HCT116 (cell line): ENCODE results near the gene TAF1. TPM values are rescaled to one million over a fixed set of nuclear protein-coding genes. Genes with fewer than 3 reads are reported as not detected.

ENCODE experiments used
- ATAC-seq: fragments of 200-7000 bp; cut with Tn5 transposase; 2 replicates; pipeline ENCODE4 v1.9.1; 2020; ENCODE audit warnings: mild to moderate bottlenecking, moderate library complexity
- BruUV-seq: library from RNA; stranded (reverse); fragments of 400-500 nt; replicated peaks from 2 replicates; lab custom pipeline; 2021; lab: Mats Ljungman, UMichigan
- CTCF ChIA-PET: fragments of 300-600 bp; sonication (Branson Sonifier 250); formaldehyde crosslinking; loops from one replicate; lab custom pipeline; 2021; ENCODE audit warnings: antibody characterized with exemption; lab: Charles Lee
- POLR2A ChIA-PET: fragments of 300-600, 350-600 bp; sonication (Branson Sonifier 250); formaldehyde crosslinking; loops from one replicate; lab custom pipeline; 2021; ENCODE audit warnings: antibody characterized with exemption; lab: Charles Lee
- RAD21 ChIA-PET, 2 experiments: fragments of 300-600 bp; sonication (Branson Sonifier 250); formaldehyde crosslinking; loops; one replicate each; lab custom pipeline; 2023; ENCODE audit warnings: low total read pairs in 2 of 2; ENCODE audit not compliant: uncharacterized antibody in 2 of 2, unreplicated experiment in 2 of 2, low non-redundant PET in 1 of 2; lab: Charles Lee
- DNase-seq: peaks from one replicate; pipeline ENCODE4 v3.0.0-alpha.2; 2010; ENCODE audit warnings: low read depth, low spot score
- H2AFZ ChIP-seq: fragments of 200-600 bp; shearing (Covaris generic), sonication (generic); 2 replicates; pipeline ENCODE4 v1.6.1; 2017; ENCODE audit warnings: low read depth, mixed run types, mixed read lengths, antibody characterized with exemption, low read length; ENCODE audit not compliant: poor library complexity, severe bottlenecking
- H3K27ac ChIP-seq: 2 replicates; pipeline ENCODE4 v1.5.1; 2012; ENCODE audit warnings: low read depth, low read length
- H3K27me3 ChIP-seq: fragments of 200-600 bp; sonication (generic); 2 replicates; pipeline ENCODE4 v1.6.1; 2016; ENCODE audit warnings: mixed run types, low read length, mixed read lengths; ENCODE audit not compliant: insufficient read depth
- H3K36me3 ChIP-seq, 2 experiments: fragments of 200-500 bp in 1 of 2; fragments of 200-600 bp in 1 of 2; sonication (Bioruptor generic) in 1 of 2; sonication (generic) in 1 of 2; 2 replicates each; pipeline versions ENCODE4 v1.5.1 to v1.6.1; 2014 to 2016; ENCODE audit warnings: low read length in 2 of 2, inconsistent platforms in 1 of 2, mixed read lengths in 1 of 2, mixed run types in 1 of 2; ENCODE audit not compliant: insufficient read depth in 2 of 2, control insufficient read depth in 1 of 2
- H3K4me1 ChIP-seq, 2 experiments: fragments of 200-600 bp in 1 of 2; sonication (generic) in 1 of 2; 2 replicates each; pipeline versions ENCODE4 v1.5.1 to v1.6.1; 2012 to 2017; ENCODE audit warnings: low read length in 2 of 2, inconsistent platforms in 1 of 2, mild to moderate bottlenecking in 1 of 2, mixed read lengths in 1 of 2, mixed run types in 1 of 2, moderate library complexity in 1 of 2; ENCODE audit not compliant: insufficient read depth in 2 of 2, control insufficient read depth in 1 of 2
- H3K4me2 ChIP-seq: fragments of 200-600 bp; sonication (generic); 2 replicates; pipeline ENCODE4 v1.6.1; 2017; ENCODE audit warnings: mixed run types, low read length, mixed read lengths
- H3K4me3 ChIP-seq, 2 experiments: fragments of 200-600 bp in 1 of 2; sonication (generic) in 1 of 2; replicated peaks in 1 of 2; 2 replicates each; pipeline ENCODE4 v1.5.1; 2011 to 2016; ENCODE audit warnings: low read length in 2 of 2, control low read depth in 1 of 2, low read depth in 1 of 2, mild to moderate bottlenecking in 1 of 2, mixed read lengths in 1 of 2, mixed run types in 1 of 2
- H3K79me2 ChIP-seq: fragments of 200-600 bp; sonication (generic); 2 replicates; pipeline ENCODE4 v1.6.1; 2017; ENCODE audit warnings: mild to moderate bottlenecking, mixed run types, low read length, moderate library complexity, mixed read lengths; ENCODE audit not compliant: insufficient read depth
- H3K9ac ChIP-seq: fragments of 200-600 bp; sonication (generic); 2 replicates; pipeline ENCODE4 v1.6.1; 2016; ENCODE audit warnings: low read length, mixed read lengths
- H3K9me2 ChIP-seq: fragments of 200-600 bp; sonication (generic), shearing (Covaris generic); 2 replicates; pipeline ENCODE4 v1.6.1; 2017; ENCODE audit warnings: mixed run types, mild to moderate bottlenecking, moderate library complexity; ENCODE audit not compliant: insufficient read depth
- H3K9me3 ChIP-seq, 2 experiments: fragments of 200-500 bp in 1 of 2; fragments of 200-600 bp in 1 of 2; sonication (Bioruptor generic) in 1 of 2; sonication (generic) in 1 of 2; 2 replicates each; pipeline ENCODE4 v1.6.1; 2014 to 2017; ENCODE audit warnings: low read length in 2 of 2, mixed read lengths in 2 of 2, inconsistent platforms in 1 of 2, low read depth in 1 of 2, mild to moderate bottlenecking in 1 of 2, mixed run types in 1 of 2, moderate library complexity in 1 of 2; ENCODE audit not compliant: control insufficient read depth in 1 of 2, insufficient read depth in 1 of 2
- H4K20me1 ChIP-seq: fragments of 200-600 bp; sonication (generic), shearing (Covaris generic); 2 replicates; pipeline ENCODE4 v1.6.1; 2017; ENCODE audit warnings: mixed run types, mild to moderate bottlenecking, moderate library complexity; ENCODE audit not compliant: insufficient read depth
- CBX3 ChIP-seq: IDR thresholded peaks from 2 replicates; pipeline ENCODE4 v1.6.1; 2012; ENCODE audit warnings: low read depth
- CEBPB ChIP-seq: IDR thresholded peaks from 2 replicates; pipeline ENCODE4 v1.6.1; 2012; ENCODE audit warnings: low read depth
- EGR1 ChIP-seq: IDR thresholded peaks from 2 replicates; pipeline ENCODE4 v1.6.1; 2012; ENCODE audit warnings: low read depth
- ELF1 ChIP-seq: IDR thresholded peaks from 2 replicates; pipeline ENCODE4 v1.6.1; 2012; ENCODE audit warnings: low read depth, borderline replicate concordance
- EZH2 ChIP-seq: fragments of 200-600 bp; sonication (generic); IDR thresholded peaks from 2 replicates; pipeline ENCODE4 v1.6.1; 2017; ENCODE audit warnings: antibody characterized with exemption, mixed run types
- EZH2phosphoT487 ChIP-seq: fragments of 200-600 bp; IDR thresholded peaks from 2 replicates; pipeline ENCODE4 v1.6.1; 2018; ENCODE audit warnings: antibody characterized with exemption, borderline replicate concordance
- JUND ChIP-seq: IDR thresholded peaks from 2 replicates; pipeline ENCODE4 v1.6.1; 2012
- POLR2AphosphoS5 ChIP-seq: IDR thresholded peaks from 2 replicates; pipeline ENCODE4 v1.6.1; 2011; ENCODE audit warnings: mild to moderate bottlenecking, low read depth, low read length, moderate library complexity
- TCF7L2 ChIP-seq: IDR thresholded peaks from 2 replicates; pipeline ENCODE4 v1.7.0; 2011; ENCODE audit warnings: borderline replicate concordance, inconsistent platforms; ENCODE audit not compliant: insufficient read depth, insufficient read length; ENCODE audit errors: extremely low read depth
- ZFX ChIP-seq: fragments of 450-650 bp; IDR thresholded peaks from 2 replicates; pipeline ENCODE4 v1.6.1; 2017
- intact Hi-C: fragments of 100-400 bp; cut with micrococcal nuclease; formaldehyde crosslinking; loops from 2 replicates; pipeline ENCODE4 v1.10.0; 2022
- total RNA-seq: library from RNA; stranded (reverse); gene quantifications from one replicate; pipeline ENCODE4 v1.2.1, GENCODE V29; 2021; ENCODE audit not compliant: unreplicated experiment
- TF ChIP-seq, protein P1 (sequence below): IDR thresholded peaks from 2 replicates; pipeline ENCODE4 v1.6.1; 2012
- TF ChIP-seq, protein P2 (sequence below), 3 experiments: fragments of 200-600 bp in 1 of 3; sonication (generic) in 1 of 3; IDR thresholded peaks in 2 of 3; conservative IDR thresholded peaks in 1 of 3; 2 replicates each; pipeline ENCODE4 v1.5.1; 2012 to 2017; ENCODE audit warnings: low read depth in 2 of 3, low read length in 2 of 3, antibody characterized with exemption in 1 of 3, borderline replicate concordance in 1 of 3, control low read depth in 1 of 3, mild to moderate bottlenecking in 1 of 3, mixed read lengths in 1 of 3, mixed run types in 1 of 3, moderate library complexity in 1 of 3; ENCODE audit not compliant: insufficient read depth in 1 of 3
- TF ChIP-seq, protein P3 (sequence below): IDR thresholded peaks from 2 replicates; pipeline ENCODE4 v1.6.1; 2012; ENCODE audit warnings: low read depth
- TF ChIP-seq, protein P4 (sequence below): IDR thresholded peaks from 2 replicates; pipeline ENCODE4 v1.6.1; 2012

Gene TAF1
- total RNA-seq, 1 experiment from 2014 or later: 27.7 TPM

DNA sequence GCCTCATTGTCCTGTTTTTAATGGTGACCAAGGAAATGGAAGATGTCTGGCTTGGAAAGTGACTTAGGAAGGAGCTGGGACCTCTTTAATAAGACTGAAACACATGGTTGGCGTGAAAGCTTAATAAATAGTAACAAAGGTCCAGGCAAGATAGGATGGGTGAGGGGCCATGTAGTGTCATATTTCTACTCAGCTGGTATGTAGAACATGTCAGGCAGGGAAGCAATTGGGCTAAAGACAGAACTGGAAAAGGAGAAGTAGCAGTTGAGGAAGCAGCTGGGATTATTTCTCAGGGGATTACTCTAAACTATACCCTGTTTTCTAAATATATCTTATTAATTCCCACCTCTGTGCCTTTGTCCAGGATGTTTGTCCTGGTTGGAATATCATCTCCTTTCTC lies 46.0 kb upstream of the TAF1 start:
- RAD21 ChIA-PET: no interaction called here
- POLR2A ChIA-PET: no interaction called here
- Histone ChIP-seq H3K9me3 (no peaks in the 10 kb centered on the region), H3K4me3 (no peak overlapping the region), H3K27ac (no peak overlapping the region), H3K4me1 (no peaks in the 10 kb centered on the region), H3K27me3 (no peaks in the 10 kb centered on the region), H3K36me3 (no peaks in the 10 kb centered on the region), H2AFZ (no peak overlapping the region), H4K20me1 (no peaks in the 10 kb centered on the region), H3K9ac (no peak overlapping the region), H3K4me2 (no peak overlapping the region), H3K9me2 (no peaks in the 10 kb centered on the region), H3K79me2 (no peaks in the 10 kb centered on the region)
- ATAC-seq (no peak), DNase-seq (no peak)
- no TSS peak for BruUV-seq
- TF ChIP-seq EZH2 (no peak), POLR2AphosphoS5 (no peak), ZFX (no peak), CEBPB (no peak), EGR1 (no peak), TCF7L2 (no peak), JUND (no peak), EZH2phosphoT487 (no peak), ELF1 (no peak), CBX3 (no peak)
- TF ChIP-seq, protein P1, sequence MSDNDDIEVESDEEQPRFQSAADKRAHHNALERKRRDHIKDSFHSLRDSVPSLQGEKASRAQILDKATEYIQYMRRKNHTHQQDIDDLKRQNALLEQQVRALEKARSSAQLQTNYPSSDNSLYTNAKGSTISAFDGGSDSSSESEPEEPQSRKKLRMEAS: no peak
- TF ChIP-seq, protein P2, sequence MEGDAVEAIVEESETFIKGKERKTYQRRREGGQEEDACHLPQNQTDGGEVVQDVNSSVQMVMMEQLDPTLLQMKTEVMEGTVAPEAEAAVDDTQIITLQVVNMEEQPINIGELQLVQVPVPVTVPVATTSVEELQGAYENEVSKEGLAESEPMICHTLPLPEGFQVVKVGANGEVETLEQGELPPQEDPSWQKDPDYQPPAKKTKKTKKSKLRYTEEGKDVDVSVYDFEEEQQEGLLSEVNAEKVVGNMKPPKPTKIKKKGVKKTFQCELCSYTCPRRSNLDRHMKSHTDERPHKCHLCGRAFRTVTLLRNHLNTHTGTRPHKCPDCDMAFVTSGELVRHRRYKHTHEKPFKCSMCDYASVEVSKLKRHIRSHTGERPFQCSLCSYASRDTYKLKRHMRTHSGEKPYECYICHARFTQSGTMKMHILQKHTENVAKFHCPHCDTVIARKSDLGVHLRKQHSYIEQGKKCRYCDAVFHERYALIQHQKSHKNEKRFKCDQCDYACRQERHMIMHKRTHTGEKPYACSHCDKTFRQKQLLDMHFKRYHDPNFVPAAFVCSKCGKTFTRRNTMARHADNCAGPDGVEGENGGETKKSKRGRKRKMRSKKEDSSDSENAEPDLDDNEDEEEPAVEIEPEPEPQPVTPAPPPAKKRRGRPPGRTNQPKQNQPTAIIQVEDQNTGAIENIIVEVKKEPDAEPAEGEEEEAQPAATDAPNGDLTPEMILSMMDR (IDR thresholded peaks at IDR 0.05 in 2 of 3, conservative IDR thresholded peaks at IDR 0.05 in 1 of 3; ENCODE audit: borderline replicate concordance in 1 of 3, insufficient read depth in 1 of 3, low read depth in 2 of 3, low read length in 2 of 3): no peak
- TF ChIP-seq, protein P3, sequence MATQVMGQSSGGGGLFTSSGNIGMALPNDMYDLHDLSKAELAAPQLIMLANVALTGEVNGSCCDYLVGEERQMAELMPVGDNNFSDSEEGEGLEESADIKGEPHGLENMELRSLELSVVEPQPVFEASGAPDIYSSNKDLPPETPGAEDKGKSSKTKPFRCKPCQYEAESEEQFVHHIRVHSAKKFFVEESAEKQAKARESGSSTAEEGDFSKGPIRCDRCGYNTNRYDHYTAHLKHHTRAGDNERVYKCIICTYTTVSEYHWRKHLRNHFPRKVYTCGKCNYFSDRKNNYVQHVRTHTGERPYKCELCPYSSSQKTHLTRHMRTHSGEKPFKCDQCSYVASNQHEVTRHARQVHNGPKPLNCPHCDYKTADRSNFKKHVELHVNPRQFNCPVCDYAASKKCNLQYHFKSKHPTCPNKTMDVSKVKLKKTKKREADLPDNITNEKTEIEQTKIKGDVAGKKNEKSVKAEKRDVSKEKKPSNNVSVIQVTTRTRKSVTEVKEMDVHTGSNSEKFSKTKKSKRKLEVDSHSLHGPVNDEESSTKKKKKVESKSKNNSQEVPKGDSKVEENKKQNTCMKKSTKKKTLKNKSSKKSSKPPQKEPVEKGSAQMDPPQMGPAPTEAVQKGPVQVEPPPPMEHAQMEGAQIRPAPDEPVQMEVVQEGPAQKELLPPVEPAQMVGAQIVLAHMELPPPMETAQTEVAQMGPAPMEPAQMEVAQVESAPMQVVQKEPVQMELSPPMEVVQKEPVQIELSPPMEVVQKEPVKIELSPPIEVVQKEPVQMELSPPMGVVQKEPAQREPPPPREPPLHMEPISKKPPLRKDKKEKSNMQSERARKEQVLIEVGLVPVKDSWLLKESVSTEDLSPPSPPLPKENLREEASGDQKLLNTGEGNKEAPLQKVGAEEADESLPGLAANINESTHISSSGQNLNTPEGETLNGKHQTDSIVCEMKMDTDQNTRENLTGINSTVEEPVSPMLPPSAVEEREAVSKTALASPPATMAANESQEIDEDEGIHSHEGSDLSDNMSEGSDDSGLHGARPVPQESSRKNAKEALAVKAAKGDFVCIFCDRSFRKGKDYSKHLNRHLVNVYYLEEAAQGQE: no peak
- TF ChIP-seq, protein P4, sequence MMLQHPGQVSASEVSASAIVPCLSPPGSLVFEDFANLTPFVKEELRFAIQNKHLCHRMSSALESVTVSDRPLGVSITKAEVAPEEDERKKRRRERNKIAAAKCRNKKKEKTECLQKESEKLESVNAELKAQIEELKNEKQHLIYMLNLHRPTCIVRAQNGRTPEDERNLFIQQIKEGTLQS: no peak
- intact Hi-C loops: no loop called here
- CTCF ChIA-PET: no interaction called here
